Cardiac muscle cell (in vitro differentiated cells and primary cell): ENCODE measurements around the gene SEMA5A. TPM values are rescaled to one million over a fixed set of nuclear protein-coding genes. Genes with fewer than 3 reads are reported as not detected.

Experiments
- DNase-seq, 2 donors: peaks; one replicate each; pipeline versions ENCODE4 v3.0.0 to v3.0.0-alpha.2; 2010 to 2017; ENCODE audit warnings: low read depth in 1 of 2, low spot score in 1 of 2
- H3K27ac ChIP-seq: fragments of 200-600 bp; sonication (generic); 2 replicates; pipeline ENCODE4 v1.5.1; 2016
- H3K27me3 ChIP-seq: fragments of 200-600 bp; sonication (generic); 2 replicates; pipeline ENCODE4 v1.6.0; 2016; ENCODE audit warnings: control low read depth
- H3K36me3 ChIP-seq: fragments of 200-600 bp; sonication (generic); 2 replicates; pipeline ENCODE4 v1.5.1; 2016; ENCODE audit warnings: control low read depth
- H3K4me1 ChIP-seq: fragments of 200-600 bp; sonication (generic); 2 replicates; pipeline ENCODE4 v1.8.1; 2017; ENCODE audit warnings: low read depth, mild to moderate bottlenecking, mixed run types
- H3K4me3 ChIP-seq: fragments of 200-600 bp; sonication (generic); 2 replicates; pipeline ENCODE4 v1.5.1; 2016; ENCODE audit warnings: mild to moderate bottlenecking
- H3K9me3 ChIP-seq: fragments of 200-600 bp; sonication (generic); 2 replicates; pipeline ENCODE4 v1.5.1; 2017; ENCODE audit warnings: low read depth, mild to moderate bottlenecking, control low read depth
- polyA plus RNA-seq: library from polyadenylated mRNA; unstranded; fragments of >200 nt; fragmentation: Nextera tagmentation; extraction: Ambion mirVana; gene quantifications from 2 replicates; pipeline ENCODE4 v1.2.1, GENCODE V29; 2016
- total RNA-seq: library from RNA; depleted of rRNA; stranded (reverse); fragments of >200 nt; gene quantifications from 2 replicates; pipeline ENCODE4 v1.2.3, GENCODE V29; 2016
- TF ChIP-seq, protein P1 (sequence below): IDR thresholded peaks from 2 replicates; pipeline ENCODE4 v1.5.1; 2012; ENCODE audit warnings: low read depth, mild to moderate bottlenecking, low read length

The SEMA5A gene
- total and polyA plus RNA-seq, 2 experiments from 2014 or later: 15.7 to 16.6 TPM

DNA sequence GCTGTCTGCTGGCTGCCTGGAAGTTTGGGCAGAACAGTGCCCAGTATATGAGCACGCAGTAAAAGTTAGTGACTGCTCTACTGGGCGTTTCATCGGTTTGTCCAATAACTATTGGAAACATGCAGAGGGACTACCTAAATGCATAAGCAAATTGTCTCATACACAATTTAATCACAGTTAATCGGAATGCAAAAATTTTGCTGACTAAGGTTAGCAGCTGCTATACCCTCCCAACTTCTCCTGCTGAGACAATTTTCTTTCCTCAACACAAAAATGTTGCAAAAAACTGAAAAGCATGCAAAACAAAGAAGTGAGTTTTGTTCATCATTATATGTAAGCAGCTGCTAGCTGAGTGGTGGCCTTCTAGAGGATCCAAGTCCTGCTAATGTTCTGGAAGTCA is 327.5 kb downstream of the SEMA5A start:
- TF ChIP-seq, protein P1, sequence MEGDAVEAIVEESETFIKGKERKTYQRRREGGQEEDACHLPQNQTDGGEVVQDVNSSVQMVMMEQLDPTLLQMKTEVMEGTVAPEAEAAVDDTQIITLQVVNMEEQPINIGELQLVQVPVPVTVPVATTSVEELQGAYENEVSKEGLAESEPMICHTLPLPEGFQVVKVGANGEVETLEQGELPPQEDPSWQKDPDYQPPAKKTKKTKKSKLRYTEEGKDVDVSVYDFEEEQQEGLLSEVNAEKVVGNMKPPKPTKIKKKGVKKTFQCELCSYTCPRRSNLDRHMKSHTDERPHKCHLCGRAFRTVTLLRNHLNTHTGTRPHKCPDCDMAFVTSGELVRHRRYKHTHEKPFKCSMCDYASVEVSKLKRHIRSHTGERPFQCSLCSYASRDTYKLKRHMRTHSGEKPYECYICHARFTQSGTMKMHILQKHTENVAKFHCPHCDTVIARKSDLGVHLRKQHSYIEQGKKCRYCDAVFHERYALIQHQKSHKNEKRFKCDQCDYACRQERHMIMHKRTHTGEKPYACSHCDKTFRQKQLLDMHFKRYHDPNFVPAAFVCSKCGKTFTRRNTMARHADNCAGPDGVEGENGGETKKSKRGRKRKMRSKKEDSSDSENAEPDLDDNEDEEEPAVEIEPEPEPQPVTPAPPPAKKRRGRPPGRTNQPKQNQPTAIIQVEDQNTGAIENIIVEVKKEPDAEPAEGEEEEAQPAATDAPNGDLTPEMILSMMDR: no peak

GRCh38 chr5:9212605-9213004 is 333.3 kb downstream of the SEMA5A start:
- Histone ChIP-seq H3K36me3 (no peaks in the 10 kb centered on the region), H3K27ac (no peak overlapping the region), H3K4me3 (no peak overlapping the region), H3K27me3 (no peaks in the 10 kb centered on the region), H3K4me1 (no peaks in the 10 kb centered on the region), H3K9me3 (no peaks in the 10 kb centered on the region)
- TF ChIP-seq, protein P1: no peak
- no peak for DNase-seq

More for the DNA sequence above, 327.5 kb downstream of the SEMA5A start:
- Histone ChIP-seq H3K9me3 (no peaks in the 10 kb centered on the region), H3K4me1 (no peaks in the 10 kb centered on the region), H3K4me3 (no peak overlapping the region), H3K27me3 (no peaks in the 10 kb centered on the region), H3K27ac (no peak overlapping the region), H3K36me3 (no peaks in the 10 kb centered on the region)
- DNase-seq: no peak

- H3K9me3 ChIP-seq: no peaks in the 10 kb centered on the region
- no peak overlapping the region for H3K4me3 ChIP-seq
- H3K36me3 ChIP-seq: no peaks in the 10 kb centered on the region
- H3K27ac ChIP-seq: no peak overlapping the region
- H3K4me1 ChIP-seq: no peaks in the 10 kb centered on the region
- TF ChIP-seq, protein P1: no peak
- DNase-seq: no peak
- H3K27me3 ChIP-seq: no peaks in the 10 kb centered on the region
These were observed 335.9 kb downstream of the SEMA5A start for GRCh38 chr5:9209846-9210492.

- TF ChIP-seq, protein P1: peak; percentile 46
- Histone ChIP-seq H3K27me3 (no peaks in the 10 kb centered on the region), H3K36me3 (no peaks in the 10 kb centered on the region), H3K27ac (no peak overlapping the region), H3K4me3 (no peak overlapping the region), H3K4me1 (no peaks in the 10 kb centered on the region), H3K9me3 (no peaks in the 10 kb centered on the region)
- peak; percentile 55 to 78 for DNase-seq
These were observed 338.0 kb downstream of the SEMA5A start for GRCh38 chr5:9207817-9208418.

DNA sequence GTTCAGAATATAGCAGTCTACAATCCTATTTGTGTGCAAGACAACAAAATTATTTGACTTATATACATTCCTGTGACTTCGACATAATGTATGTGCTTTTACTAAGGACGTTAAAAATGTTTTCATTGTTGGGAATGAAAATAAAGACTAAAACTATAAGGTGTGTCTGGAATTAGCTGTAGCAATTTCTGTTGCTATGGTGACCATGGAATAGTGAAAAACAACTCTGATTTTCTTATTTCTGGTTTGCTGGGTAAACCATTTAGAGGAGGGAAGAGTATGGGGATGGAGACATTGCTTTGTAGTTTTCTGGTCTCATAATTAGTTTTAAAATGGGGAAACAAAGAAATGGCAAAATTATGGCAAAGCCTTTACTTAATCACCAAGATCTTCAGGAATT is 343.2 kb downstream of the SEMA5A start:
- H3K27me3 ChIP-seq: no peaks in the 10 kb centered on the region
- no peaks in the 10 kb centered on the region for H3K36me3 ChIP-seq
- no peaks in the 10 kb centered on the region for H3K9me3 ChIP-seq
- TF ChIP-seq, protein P1: no peak
- no peak overlapping the region for H3K27ac ChIP-seq
- DNase-seq: no peak
- no peaks in the 10 kb centered on the region for H3K4me1 ChIP-seq
- H3K4me3 ChIP-seq: no peak overlapping the region
